GM18505 (cell line): ENCODE data around the gene FBLL1.
"Not testable (repeated sequence)": the region's sequence is repeated elsewhere in the genome, so short reads cannot be mapped to it uniquely, and the experiment has no call there.

Source experiments
- ATAC-seq: cut with Tn5 transposase; IDR thresholded peaks from one replicate; pipeline ENCODE4 v1.9.1; 2021; ENCODE audit not compliant: unreplicated experiment
- POLR2A ChIP-seq: IDR thresholded peaks from 4 replicates; pipeline ENCODE4 v1.6.1; 2011; ENCODE audit warnings: borderline replicate concordance; ENCODE audit not compliant: insufficient read depth, insufficient read length; ENCODE audit errors: extremely low read depth

Gene FBLL1

GRCh38 chr5:168570490-168571328 lies 41.6 kb downstream of the FBLL1 start:
- ATAC-seq, result no peak
- TF ChIP-seq POLR2A, result no peak

- not testable (repeated sequence) for ATAC-seq
Observed at GRCh38 chr5:168573663-168574062, 44.6 kb downstream of the FBLL1 start.

- ATAC-seq, result not testable (repeated sequence)
Observed at GRCh38 chr5:168574156-168574555, 45.1 kb downstream of the FBLL1 start.

- no peak for TF ChIP-seq POLR2A
- ATAC-seq, result no peak
Observed at GRCh38 chr5:168575391-168576372, 46.6 kb downstream of the FBLL1 start.

GRCh38 chr5:168578006-168578405 lies 48.9 kb downstream of the FBLL1 start:
- TF ChIP-seq POLR2A, result no peak

GRCh38 chr5:168578538-168579487 lies 49.7 kb downstream of the FBLL1 start, which contains the start of gene PANK3:
TSS of gene PANK3 (minus strand) at chr5:168579368. CDS start at chr5:168579283, 85 bp downstream.
- peak; percentile 74 for TF ChIP-seq POLR2A
- ATAC-seq, result peak; percentile 53

More at GRCh38 chr5:168578006-168578405, 48.9 kb downstream of the FBLL1 start:
- no peak for ATAC-seq

GRCh38 chr5:168579488-168580226 lies 50.6 kb downstream of the FBLL1 start:
- ATAC-seq, result peak; percentile 93
- TF ChIP-seq POLR2A, result peak; percentile 98

GRCh38 chr5:168580227-168580508 lies 51.1 kb downstream of the FBLL1 start:
- no peak for TF ChIP-seq POLR2A
- ATAC-seq, result no peak
